ENCODE data around the gene CYBRD1.

DNA sequence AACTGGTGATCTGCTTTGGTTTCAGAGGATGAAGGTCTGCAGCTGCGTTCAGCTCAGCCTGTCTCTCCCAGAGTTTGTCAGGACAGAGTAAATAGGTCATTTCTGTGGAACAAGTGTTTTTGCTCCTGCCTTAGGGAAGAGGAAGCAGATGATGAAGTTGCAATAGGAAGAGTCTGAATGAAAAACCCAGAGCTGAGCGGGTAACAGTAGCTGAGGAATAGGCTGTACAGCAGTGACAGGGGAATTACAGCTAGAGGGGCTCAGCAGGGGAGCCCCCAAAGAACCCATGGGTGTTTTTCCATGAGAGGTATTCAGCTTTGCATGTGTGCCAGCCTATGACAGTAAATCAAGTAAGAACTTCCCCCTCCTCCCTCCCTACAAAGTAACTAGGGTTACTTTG, 10.3 kb upstream of the CYBRD1 start:
- TF ChIP-seq, protein P1, sequence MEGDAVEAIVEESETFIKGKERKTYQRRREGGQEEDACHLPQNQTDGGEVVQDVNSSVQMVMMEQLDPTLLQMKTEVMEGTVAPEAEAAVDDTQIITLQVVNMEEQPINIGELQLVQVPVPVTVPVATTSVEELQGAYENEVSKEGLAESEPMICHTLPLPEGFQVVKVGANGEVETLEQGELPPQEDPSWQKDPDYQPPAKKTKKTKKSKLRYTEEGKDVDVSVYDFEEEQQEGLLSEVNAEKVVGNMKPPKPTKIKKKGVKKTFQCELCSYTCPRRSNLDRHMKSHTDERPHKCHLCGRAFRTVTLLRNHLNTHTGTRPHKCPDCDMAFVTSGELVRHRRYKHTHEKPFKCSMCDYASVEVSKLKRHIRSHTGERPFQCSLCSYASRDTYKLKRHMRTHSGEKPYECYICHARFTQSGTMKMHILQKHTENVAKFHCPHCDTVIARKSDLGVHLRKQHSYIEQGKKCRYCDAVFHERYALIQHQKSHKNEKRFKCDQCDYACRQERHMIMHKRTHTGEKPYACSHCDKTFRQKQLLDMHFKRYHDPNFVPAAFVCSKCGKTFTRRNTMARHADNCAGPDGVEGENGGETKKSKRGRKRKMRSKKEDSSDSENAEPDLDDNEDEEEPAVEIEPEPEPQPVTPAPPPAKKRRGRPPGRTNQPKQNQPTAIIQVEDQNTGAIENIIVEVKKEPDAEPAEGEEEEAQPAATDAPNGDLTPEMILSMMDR (conservative IDR thresholded peaks at IDR 0.05 in 1 of 2, IDR thresholded peaks at IDR 0.05 in 1 of 2; ENCODE audit: extremely low read depth in 1 of 2, insufficient read depth in 1 of 2, low read depth in 1 of 2, low read length in 2 of 2): no peak
- no peak for TF ChIP-seq EZH2 (IDR thresholded peaks at IDR 0.05; ENCODE audit: borderline replicate concordance, low read length)
